HepG2 (cell line): ENCODE measurements around the gene TRAPPC12. TPM values are rescaled to one million over a fixed set of nuclear protein-coding genes. Genes with fewer than 3 reads are reported as not detected.
A peak's percentile ranks its signal among the peaks of the same experiment; 100 is the strongest.

ENCODE experiments used
- CCDC6 ChIP-seq: sonication (generic); formaldehyde crosslinking; IDR thresholded peaks from 2 replicates; pipeline ENCODE4 v1.8.1; 2022; ENCODE audit warnings: mild to moderate bottlenecking, missing genetic modification reagents, moderate library complexity
- EP300 ChIP-seq, 3 experiments: sonication (generic) in 1 of 3; formaldehyde crosslinking in 1 of 3; IDR thresholded peaks; 2 replicates each; pipeline versions ENCODE4 v1.5.1 to v1.6.1; 2011 to 2020; ENCODE audit warnings: low read depth in 2 of 3, low read length in 2 of 3, borderline replicate concordance in 1 of 3, improper control_type of control experiment in 1 of 3, mild to moderate bottlenecking in 1 of 3, missing genetic modification reagents in 1 of 3, moderate library complexity in 1 of 3
- HES4 ChIP-seq: sonication (generic); formaldehyde crosslinking; IDR thresholded peaks from 2 replicates; pipeline ENCODE4 v1.9.0; 2021; ENCODE audit warnings: mild to moderate bottlenecking, missing genetic modification reagents, borderline replicate concordance
- HNRNPK ChIP-seq: fragments of 200-400 bp; formaldehyde crosslinking; IDR thresholded peaks from 2 replicates; pipeline ENCODE4 v1.6.1; 2018; ENCODE audit warnings: low read length, low read depth, moderate library complexity, mild to moderate bottlenecking; ENCODE audit not compliant: poor library complexity, severe bottlenecking
- HOXA7 ChIP-seq: sonication (generic); formaldehyde crosslinking; IDR thresholded peaks from 2 replicates; pipeline ENCODE4 v1.8.1; 2022; ENCODE audit warnings: mild to moderate bottlenecking, missing genetic modification reagents, moderate library complexity
- ISL2 ChIP-seq: sonication (generic); formaldehyde crosslinking; IDR thresholded peaks from 2 replicates; pipeline ENCODE4 v1.5.0; 2020; ENCODE audit warnings: missing genetic modification reagents
- KDM5B ChIP-seq: sonication (generic); formaldehyde crosslinking; IDR thresholded peaks from 2 replicates; pipeline ENCODE4 v1.4.0; 2020; ENCODE audit warnings: missing genetic modification reagents, mild to moderate bottlenecking, borderline replicate concordance
- KLF13 ChIP-seq: sonication (generic); formaldehyde crosslinking; IDR thresholded peaks from 2 replicates; pipeline ENCODE4 v1.4.0; 2020; ENCODE audit warnings: mild to moderate bottlenecking, missing genetic modification reagents
- KLF15 ChIP-seq: sonication (generic); formaldehyde crosslinking; IDR thresholded peaks from 2 replicates; pipeline ENCODE4 v1.8.1; 2023; ENCODE audit warnings: borderline replicate concordance, mild to moderate bottlenecking, inconsistent platforms, missing genetic modification reagents, mixed read lengths
- MAFF ChIP-seq: IDR thresholded peaks from 2 replicates; pipeline ENCODE4 v1.6.1; 2011; ENCODE audit warnings: low read depth, low read length, improper control_type of control experiment
- MED13 ChIP-seq: sonication (generic); formaldehyde crosslinking; IDR thresholded peaks from 2 replicates; pipeline ENCODE4 v1.5.0; 2020; ENCODE audit warnings: missing genetic modification reagents
- MEF2D ChIP-seq: sonication (generic); formaldehyde crosslinking; IDR thresholded peaks from 2 replicates; pipeline ENCODE4 v1.5.1; 2020; ENCODE audit warnings: mild to moderate bottlenecking, missing genetic modification reagents
- NR1H2 ChIP-seq: sonication (generic); formaldehyde crosslinking; IDR thresholded peaks from 2 replicates; pipeline ENCODE4 v1.8.1; 2022; ENCODE audit warnings: low read depth, missing genetic modification reagents, borderline replicate concordance
- PRDM15 ChIP-seq: sonication (generic); formaldehyde crosslinking; IDR thresholded peaks from 2 replicates; pipeline ENCODE4 v1.4.0; 2020; ENCODE audit warnings: missing genetic modification reagents
- REPIN1 ChIP-seq: sonication (generic); formaldehyde crosslinking; IDR thresholded peaks from 2 replicates; pipeline ENCODE4 v1.8.0; 2022; ENCODE audit warnings: missing genetic modification reagents, low read depth, mild to moderate bottlenecking, borderline replicate concordance
- RFX1 ChIP-seq: fragments of 450-650 bp; IDR thresholded peaks from 2 replicates; pipeline ENCODE4 v1.6.1; 2017
- SNAPC2 ChIP-seq: sonication (generic); formaldehyde crosslinking; IDR thresholded peaks from 2 replicates; pipeline ENCODE4 v1.8.1; 2022; ENCODE audit warnings: mild to moderate bottlenecking, missing genetic modification reagents
- SUZ12 ChIP-seq: fragments of 150-350 bp; IDR thresholded peaks from 2 replicates; pipeline ENCODE4 v1.6.1; 2014; ENCODE audit warnings: low read depth, low read length
- TEAD2 ChIP-seq: sonication (generic); formaldehyde crosslinking; IDR thresholded peaks from 2 replicates; pipeline ENCODE4 v1.9.0; 2021; ENCODE audit warnings: missing genetic modification reagents
- ZBTB1 ChIP-seq: sonication (generic); formaldehyde crosslinking; IDR thresholded peaks from 2 replicates; pipeline ENCODE4 v1.4.0; 2020; ENCODE audit warnings: missing genetic modification reagents, borderline replicate concordance
- ZNF598 ChIP-seq: sonication (generic); formaldehyde crosslinking; IDR thresholded peaks from 2 replicates; pipeline ENCODE4 v1.5.1; 2020; ENCODE audit warnings: mild to moderate bottlenecking, missing genetic modification reagents, borderline replicate concordance
- ZNF629 ChIP-seq: sonication (generic); formaldehyde crosslinking; conservative IDR thresholded peaks from 2 replicates; pipeline ENCODE4 v1.5.0; 2020; ENCODE audit warnings: missing genetic modification reagents
- ZNF780A ChIP-seq: sonication (generic); formaldehyde crosslinking; IDR thresholded peaks from 2 replicates; pipeline ENCODE4 v1.8.0; 2022; ENCODE audit warnings: mild to moderate bottlenecking, missing genetic modification reagents, moderate library complexity
- polyA plus RNA-seq, 8 experiments: library from polyadenylated mRNA; depleted of rRNA in 3 of 8; stranded (reverse) in 7 of 8; unstranded in 1 of 8; fragments of >200 nt; fragmentation: Illumina TruSeq in 4 of 8; extraction: Trizol in 4 of 8; gene quantifications; 2 replicates each; pipeline versions ENCODE4 v1.2.1 to v1.2.3, GENCODE V29; 2011 to 2016; ENCODE audit warnings: low read depth in 4 of 8, missing spikeins in 1 of 8, mixed read lengths in 1 of 8; ENCODE audit not compliant: insufficient read depth in 1 of 8
- total RNA-seq, 5 experiments: library from RNA; depleted of rRNA; stranded (reverse); fragments of >200 nt; fragmentation: Illumina TruSeq; extraction: Trizol; gene quantifications; 2 replicates each; pipeline ENCODE4 v1.2.3, GENCODE V29; 2016; ENCODE audit warnings: low read depth in 1 of 5
- TF ChIP-seq, protein P1 (sequence below): sonication (generic); formaldehyde crosslinking; IDR thresholded peaks from 2 replicates; pipeline ENCODE4 v1.4.0; 2020; ENCODE audit warnings: mild to moderate bottlenecking, missing genetic modification reagents
- TF ChIP-seq, protein P2 (sequence below): sonication (generic); formaldehyde crosslinking; IDR thresholded peaks from 2 replicates; pipeline ENCODE4 v1.4.0; 2020; ENCODE audit warnings: missing genetic modification reagents

Gene TRAPPC12
- total and polyA plus RNA-seq, 2 of the 13 experiments (the other 11 are each of a cell fraction or from before 2014, with no cell fraction given): 46.4 to 97.7 TPM

DNA sequence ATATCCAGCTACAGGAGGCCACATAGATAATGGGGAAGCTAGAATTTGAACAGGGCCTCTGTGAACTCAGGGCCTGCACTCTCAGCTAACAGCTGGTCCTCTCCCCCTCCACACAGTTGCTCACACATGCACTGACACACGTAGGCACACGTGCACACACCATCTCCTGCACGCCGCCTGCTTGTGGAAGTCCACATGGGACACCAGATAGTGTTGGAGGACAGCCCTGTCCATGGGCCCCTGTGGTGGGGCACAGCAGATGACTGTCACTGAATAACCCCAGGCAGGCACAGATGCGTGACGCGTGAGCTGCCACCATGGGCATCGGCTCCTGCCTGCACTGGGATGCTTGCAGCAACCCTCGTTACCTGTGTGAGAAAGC is 87.0 kb downstream of the TRAPPC12 start (continued):
- no peak for TF ChIP-seq PRDM15 (CRISPR knock-in tag)
- TF ChIP-seq SNAPC2 (CRISPR knock-in tag): no peak
- TF ChIP-seq KDM5B (CRISPR knock-in tag): no peak
- no peak for TF ChIP-seq ZBTB1 (CRISPR knock-in tag)
- TF ChIP-seq KLF13 (CRISPR knock-in tag): no peak
- TF ChIP-seq RFX1: no peak
- no peak for TF ChIP-seq MED13 (CRISPR knock-in tag)
- TF ChIP-seq KLF15 (CRISPR knock-in tag): no peak
- TF ChIP-seq ZNF629: no peak
- no peak for TF ChIP-seq HNRNPK
- no peak for TF ChIP-seq ISL2 (CRISPR knock-in tag)
- TF ChIP-seq ZNF598 (CRISPR knock-in tag): 0 out of 2 replicates have a peak, but pooled peaks have one; percentile 57
- no peak for TF ChIP-seq EP300 (IDR thresholded peaks at IDR 0.05; ENCODE audit: low read depth in 2 of 2, low read length in 2 of 2)
- no peak for TF ChIP-seq EP300 (CRISPR knock-in tag; IDR thresholded peaks at IDR 0.05; ENCODE audit: borderline replicate concordance)
- TF ChIP-seq CCDC6 (CRISPR knock-in tag): no peak
- no peak for TF ChIP-seq MAFF
- TF ChIP-seq HES4 (CRISPR knock-in tag): 0 out of 2 replicates have a peak, but pooled peaks have one; percentile 19
- no peak for TF ChIP-seq SUZ12
- no peak for TF ChIP-seq MEF2D
- TF ChIP-seq HOXA7 (CRISPR knock-in tag): no peak
- TF ChIP-seq, protein P1, sequence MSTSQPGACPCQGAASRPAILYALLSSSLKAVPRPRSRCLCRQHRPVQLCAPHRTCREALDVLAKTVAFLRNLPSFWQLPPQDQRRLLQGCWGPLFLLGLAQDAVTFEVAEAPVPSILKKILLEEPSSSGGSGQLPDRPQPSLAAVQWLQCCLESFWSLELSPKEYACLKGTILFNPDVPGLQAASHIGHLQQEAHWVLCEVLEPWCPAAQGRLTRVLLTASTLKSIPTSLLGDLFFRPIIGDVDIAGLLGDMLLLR: no peak
- TF ChIP-seq ZNF780A (CRISPR knock-in tag): no peak
- no peak for TF ChIP-seq NR1H2 (CRISPR knock-in tag)
- TF ChIP-seq REPIN1: no peak
- TF ChIP-seq, protein P2, sequence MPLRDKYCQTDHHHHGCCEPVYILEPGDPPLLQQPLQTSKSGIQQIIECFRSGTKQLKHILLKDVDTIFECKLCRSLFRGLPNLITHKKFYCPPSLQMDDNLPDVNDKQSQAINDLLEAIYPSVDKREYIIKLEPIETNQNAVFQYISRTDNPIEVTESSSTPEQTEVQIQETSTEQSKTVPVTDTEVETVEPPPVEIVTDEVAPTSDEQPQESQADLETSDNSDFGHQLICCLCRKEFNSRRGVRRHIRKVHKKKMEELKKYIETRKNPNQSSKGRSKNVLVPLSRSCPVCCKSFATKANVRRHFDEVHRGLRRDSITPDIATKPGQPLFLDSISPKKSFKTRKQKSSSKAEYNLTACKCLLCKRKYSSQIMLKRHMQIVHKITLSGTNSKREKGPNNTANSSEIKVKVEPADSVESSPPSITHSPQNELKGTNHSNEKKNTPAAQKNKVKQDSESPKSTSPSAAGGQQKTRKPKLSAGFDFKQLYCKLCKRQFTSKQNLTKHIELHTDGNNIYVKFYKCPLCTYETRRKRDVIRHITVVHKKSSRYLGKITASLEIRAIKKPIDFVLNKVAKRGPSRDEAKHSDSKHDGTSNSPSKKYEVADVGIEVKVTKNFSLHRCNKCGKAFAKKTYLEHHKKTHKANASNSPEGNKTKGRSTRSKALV (CRISPR knock-in tag): no peak
- no peak for TF ChIP-seq TEAD2 (CRISPR knock-in tag)
